Type B pancreatic cell (in vitro differentiated cells): ENCODE results near the gene SLC22A23. TPM values are rescaled to one million over a fixed set of nuclear protein-coding genes. Genes with fewer than 3 reads are reported as not detected.

Source experiments
- DNase-seq: peaks from one replicate; pipeline ENCODE4 v3.0.0; 2021; ENCODE audit warnings: mixed read lengths; ENCODE audit not compliant: unreplicated experiment; ENCODE audit errors: extremely low spot score
- H3K27ac Mint-ChIP-seq: 2 replicates; pipeline ENCODE4 v1.8.0; 2021; ENCODE audit warnings: mild to moderate bottlenecking, mixed read lengths
- H3K27me3 Mint-ChIP-seq: 2 replicates; pipeline ENCODE4 v1.8.0; 2021; ENCODE audit warnings: mixed read lengths
- H3K36me3 Mint-ChIP-seq: 2 replicates; pipeline ENCODE4 v1.8.0; 2021; ENCODE audit warnings: mixed read lengths
- H3K4me1 Mint-ChIP-seq: one replicate; pipeline ENCODE4 v1.8.0; 2021; ENCODE audit warnings: mixed read lengths; ENCODE audit not compliant: unreplicated experiment
- H3K4me3 Mint-ChIP-seq: 2 replicates; pipeline ENCODE4 v1.8.0; 2021; ENCODE audit warnings: mild to moderate bottlenecking, mixed read lengths
- H3K9me3 Mint-ChIP-seq: 2 replicates; pipeline ENCODE4 v1.8.0; 2021; ENCODE audit warnings: mixed read lengths
- total RNA-seq: library from RNA; stranded (reverse); gene quantifications from 2 replicates; pipeline ENCODE4 v1.2.1, GENCODE V29; 2021; ENCODE audit warnings: low replicate concordance
- TF ChIP-seq, protein P1 (sequence below): fragments of 200-600 bp; sonication (generic); conservative IDR thresholded peaks from 2 replicates; pipeline ENCODE4 v1.5.0; 2021; ENCODE audit warnings: antibody characterized with exemption, mild to moderate bottlenecking

SLC22A23 gene
- total RNA-seq, 1 donor from 2014 or later, result 36.6 TPM

DNA sequence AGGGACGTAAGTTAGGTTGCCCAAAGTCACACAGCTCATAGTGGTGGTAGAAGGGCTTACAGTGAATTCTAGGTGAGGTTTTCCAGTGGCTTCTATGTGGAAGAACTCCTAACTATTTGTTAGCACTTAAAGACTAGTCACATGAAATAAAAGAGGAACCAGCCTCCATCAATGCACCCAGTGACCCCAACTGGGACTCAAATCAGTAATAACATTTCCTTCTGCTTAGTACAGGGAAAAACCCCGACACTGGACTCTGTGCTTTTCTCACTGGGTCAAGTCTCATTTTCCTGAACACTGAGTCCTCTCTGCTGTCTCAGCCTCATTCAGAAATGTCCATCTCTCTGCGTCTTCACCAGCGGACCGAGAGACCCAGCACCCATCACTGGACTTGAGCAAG is 89.2 kb downstream of the SLC22A23 start:
- Mint-ChIP-seq H3K4me1 (peaks cover 34% of the 10 kb centered on the region), H3K27me3 (no peaks in the 10 kb centered on the region), H3K4me3 (no peak overlapping the region), H3K36me3 (peaks cover 3% of the 10 kb centered on the region), H3K27ac (no peak overlapping the region), H3K9me3 (no peaks in the 10 kb centered on the region)
- no peak for DNase-seq
- TF ChIP-seq, protein P1, sequence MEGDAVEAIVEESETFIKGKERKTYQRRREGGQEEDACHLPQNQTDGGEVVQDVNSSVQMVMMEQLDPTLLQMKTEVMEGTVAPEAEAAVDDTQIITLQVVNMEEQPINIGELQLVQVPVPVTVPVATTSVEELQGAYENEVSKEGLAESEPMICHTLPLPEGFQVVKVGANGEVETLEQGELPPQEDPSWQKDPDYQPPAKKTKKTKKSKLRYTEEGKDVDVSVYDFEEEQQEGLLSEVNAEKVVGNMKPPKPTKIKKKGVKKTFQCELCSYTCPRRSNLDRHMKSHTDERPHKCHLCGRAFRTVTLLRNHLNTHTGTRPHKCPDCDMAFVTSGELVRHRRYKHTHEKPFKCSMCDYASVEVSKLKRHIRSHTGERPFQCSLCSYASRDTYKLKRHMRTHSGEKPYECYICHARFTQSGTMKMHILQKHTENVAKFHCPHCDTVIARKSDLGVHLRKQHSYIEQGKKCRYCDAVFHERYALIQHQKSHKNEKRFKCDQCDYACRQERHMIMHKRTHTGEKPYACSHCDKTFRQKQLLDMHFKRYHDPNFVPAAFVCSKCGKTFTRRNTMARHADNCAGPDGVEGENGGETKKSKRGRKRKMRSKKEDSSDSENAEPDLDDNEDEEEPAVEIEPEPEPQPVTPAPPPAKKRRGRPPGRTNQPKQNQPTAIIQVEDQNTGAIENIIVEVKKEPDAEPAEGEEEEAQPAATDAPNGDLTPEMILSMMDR, result no peak

DNA sequence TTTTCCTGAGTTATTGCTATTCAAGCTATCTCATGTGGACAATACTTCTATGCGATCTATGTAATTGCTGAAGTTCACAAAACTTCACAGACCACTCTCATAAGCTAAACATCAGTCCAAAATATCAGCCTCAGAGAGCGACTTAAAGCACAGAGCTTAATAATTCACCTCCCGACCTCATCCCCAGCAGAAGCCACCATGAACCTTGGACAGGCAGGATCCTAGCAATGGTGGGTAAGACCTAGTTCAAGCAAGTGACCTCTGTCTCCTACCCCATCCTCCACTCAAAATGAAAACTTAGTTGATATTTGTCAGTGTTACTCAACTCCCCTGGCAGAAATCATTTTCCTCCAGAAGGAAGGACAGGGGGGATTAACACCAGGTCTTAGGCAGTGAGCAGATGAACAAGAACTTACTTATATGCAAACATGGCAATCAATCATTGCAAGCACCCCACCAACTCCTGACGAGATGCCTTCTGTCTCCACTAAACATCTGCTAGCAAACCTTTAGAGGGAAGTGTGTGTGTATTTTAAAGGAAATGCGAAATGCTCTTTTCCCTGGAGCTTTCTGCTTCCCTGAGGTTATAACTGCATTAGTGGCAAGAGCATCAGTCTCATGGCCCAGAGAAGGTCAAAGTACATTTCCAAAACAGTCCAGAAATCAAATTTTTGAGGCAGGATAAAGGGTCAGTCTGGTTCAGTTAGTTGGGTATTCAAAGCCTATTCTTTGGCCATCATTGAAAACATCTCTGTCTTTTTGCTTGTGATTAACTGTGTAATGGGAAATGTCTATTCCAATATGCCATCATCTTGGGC is 90.0 kb downstream of the SLC22A23 start:
- Mint-ChIP-seq H3K4me3 (no peak overlapping the region), H3K4me1 (peaks cover 30% of the 10 kb centered on the region), H3K27me3 (no peaks in the 10 kb centered on the region), H3K36me3 (peaks cover 3% of the 10 kb centered on the region), H3K9me3 (no peaks in the 10 kb centered on the region), H3K27ac (peak overlapping the region; percentile 1)
- no peak for DNase-seq
- TF ChIP-seq, protein P1, result no peak

DNA sequence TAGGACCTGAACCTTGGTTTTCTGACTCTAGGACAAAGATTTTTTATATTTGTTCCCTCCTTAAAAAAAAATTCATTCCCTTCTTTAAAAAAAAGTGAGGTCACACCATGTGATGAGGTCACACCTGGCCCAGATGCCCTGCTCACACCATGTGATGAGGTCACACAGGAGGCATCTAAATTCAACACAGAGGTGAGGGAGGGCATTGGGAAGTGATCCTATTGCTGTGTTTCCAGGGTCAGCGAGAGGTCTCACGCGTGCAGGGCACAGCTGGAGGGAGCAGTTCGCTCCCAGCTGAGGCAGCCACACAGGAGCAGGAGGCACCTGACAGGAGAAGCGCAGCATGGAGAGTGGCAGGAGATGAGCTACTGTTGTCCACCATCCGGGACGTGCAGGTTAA is 92.5 kb downstream of the SLC22A23 start:
- no peaks in the 10 kb centered on the region for H3K27me3 Mint-ChIP-seq
- TF ChIP-seq, protein P1, result no peak
- no peak overlapping the region for H3K4me3 Mint-ChIP-seq
- H3K9me3 Mint-ChIP-seq, result no peaks in the 10 kb centered on the region
- H3K36me3 Mint-ChIP-seq, result peaks cover 14% of the 10 kb centered on the region
- peak overlapping the region; percentile 76 for H3K27ac Mint-ChIP-seq
- DNase-seq, result no peak
- H3K4me1 Mint-ChIP-seq, result peaks cover 42% of the 10 kb centered on the region

DNA sequence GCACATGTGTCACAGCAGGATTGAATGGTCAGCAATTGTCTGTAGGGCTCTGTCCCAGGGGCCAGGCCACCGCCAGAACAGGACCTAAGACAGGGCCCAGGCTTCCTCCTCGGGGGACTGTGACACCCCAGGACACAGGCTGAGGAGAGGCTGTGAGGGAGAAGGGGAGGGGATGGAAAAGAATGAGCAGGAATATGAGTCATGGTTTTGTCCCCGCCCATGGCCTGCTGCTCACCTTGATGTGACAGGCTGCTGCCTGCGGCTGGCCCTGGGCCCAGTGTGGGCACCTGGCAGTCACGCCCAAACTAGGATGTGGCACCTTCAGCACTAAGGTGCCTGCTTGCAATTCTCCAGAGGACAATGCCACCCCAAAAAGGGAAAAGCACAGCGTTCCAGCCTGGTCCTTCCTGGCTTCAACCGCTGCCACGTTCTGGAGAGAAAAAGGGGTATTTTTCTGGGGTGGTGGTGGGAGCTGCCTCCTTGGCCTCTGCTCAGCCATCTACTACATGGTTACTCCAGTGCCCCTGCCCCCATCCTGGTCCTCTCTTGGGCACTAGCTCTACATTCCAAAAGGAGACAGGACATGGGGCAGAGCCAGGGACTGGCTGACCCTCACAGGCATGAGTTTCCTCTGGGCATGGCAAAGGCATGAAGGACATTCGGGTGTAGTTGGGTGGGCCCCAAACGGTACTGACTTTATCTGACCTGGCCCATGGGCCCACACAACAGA is 93.4 kb downstream of the SLC22A23 start:
- Mint-ChIP-seq H3K27me3 (no peaks in the 10 kb centered on the region), H3K9me3 (no peaks in the 10 kb centered on the region), H3K4me3 (no peak overlapping the region), H3K4me1 (peaks cover 49% of the 10 kb centered on the region), H3K36me3 (peaks cover 18% of the 10 kb centered on the region), H3K27ac (peak overlapping the region; percentile 77)
- DNase-seq, result no peak
- TF ChIP-seq, protein P1, result no peak

DNA sequence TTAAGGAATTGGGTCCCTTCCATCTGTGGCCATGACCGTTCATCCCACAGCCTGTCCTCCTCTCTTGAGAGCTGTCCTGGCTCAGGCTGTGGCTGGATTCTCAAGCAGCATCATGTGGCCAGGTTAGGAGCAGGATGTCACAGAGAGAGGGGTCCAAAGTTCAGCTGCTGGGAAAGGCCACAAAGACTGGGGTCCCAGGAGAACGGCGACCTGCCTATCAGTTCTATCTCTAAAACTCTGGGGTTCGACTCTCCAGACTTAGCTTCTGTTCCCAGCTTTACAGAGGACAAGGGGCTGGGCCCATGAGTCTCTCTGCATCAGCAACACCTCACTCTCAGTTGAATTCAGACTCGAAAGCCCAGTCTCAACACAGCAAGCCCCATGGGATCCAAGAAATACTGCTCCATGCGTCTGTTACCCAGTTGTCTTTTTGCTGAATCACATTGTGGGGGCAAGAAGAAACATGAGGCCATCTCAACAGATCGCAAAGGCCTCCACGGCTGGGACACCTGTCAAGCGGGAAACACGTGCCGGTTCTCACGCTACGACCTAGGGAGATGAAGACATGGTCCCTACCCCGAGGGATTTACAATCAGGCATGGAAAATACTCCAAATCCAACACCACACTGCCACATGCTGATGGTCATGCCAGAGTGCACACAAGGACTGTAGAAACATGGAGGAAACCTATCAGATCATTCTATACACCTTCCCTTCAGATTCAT is 95.4 kb downstream of the SLC22A23 start:
- H3K27me3 Mint-ChIP-seq, result no peaks in the 10 kb centered on the region
- H3K27ac Mint-ChIP-seq, result peak overlapping the region; percentile 52
- no peak overlapping the region for H3K4me3 Mint-ChIP-seq
- H3K9me3 Mint-ChIP-seq, result no peaks in the 10 kb centered on the region
- H3K4me1 Mint-ChIP-seq, result peaks cover 57% of the 10 kb centered on the region
- peaks cover 18% of the 10 kb centered on the region for H3K36me3 Mint-ChIP-seq
- TF ChIP-seq, protein P1, result no peak
- no peak for DNase-seq
